Panc1 (cell line): ENCODE results near the gene ERP29. TPM values are rescaled to one million over a fixed set of nuclear protein-coding genes. Genes with fewer than 3 reads are reported as not detected.

Experiments
- ATAC-seq: fragments of 200-7000 bp; cut with Tn5 transposase; 2 replicates; pipeline ENCODE4 v1.9.1; 2020; ENCODE audit warnings: mild to moderate bottlenecking, moderate library complexity
- BruUV-seq: library from RNA; stranded (reverse); fragments of 400-500 nt; replicated peaks from 2 replicates; lab custom pipeline; 2021; lab: Mats Ljungman, UMichigan
- CTCF ChIA-PET: fragments of 300-600 bp; sonication (Branson Sonifier 250); formaldehyde crosslinking; loops from one replicate; lab custom pipeline; 2022; ENCODE audit warnings: antibody characterized with exemption; lab: Charles Lee
- POLR2A ChIA-PET: fragments of 300-600 bp; sonication (Branson Sonifier 250); formaldehyde crosslinking; loops from one replicate; lab custom pipeline; 2022; ENCODE audit warnings: antibody characterized with exemption; lab: Charles Lee
- DNase-seq: peaks from one replicate; pipeline ENCODE4 v3.0.0-alpha.2; 2010; ENCODE audit warnings: low read depth, low spot score
- H3K27ac ChIP-seq: 2 replicates; pipeline ENCODE4 v1.5.1; 2011; ENCODE audit warnings: mild to moderate bottlenecking, low read length, inconsistent platforms
- H3K27me3 ChIP-seq: fragments of 200-500 bp; sonication (Bioruptor generic); 2 replicates; pipeline ENCODE4 v1.6.0; 2014; ENCODE audit warnings: low read length, inconsistent platforms; ENCODE audit not compliant: control insufficient read depth, insufficient read depth
- H3K36me3 ChIP-seq: fragments of 200-500 bp; sonication (Bioruptor generic); 2 replicates; pipeline ENCODE4 v1.5.1; 2014; ENCODE audit warnings: inconsistent platforms, mild to moderate bottlenecking, low read length, moderate library complexity; ENCODE audit not compliant: control insufficient read depth, insufficient read depth
- H3K4me1 ChIP-seq: 2 replicates; pipeline ENCODE4 v1.5.1; 2011; ENCODE audit warnings: inconsistent platforms, mild to moderate bottlenecking, low read length, moderate library complexity; ENCODE audit not compliant: control insufficient read depth, insufficient read depth
- H3K4me3 ChIP-seq, 2 experiments: 2 replicates each; pipeline ENCODE4 v1.5.1; 2011 to 2012; ENCODE audit warnings: low read depth in 2 of 2, low read length in 2 of 2, mild to moderate bottlenecking in 2 of 2, inconsistent platforms in 1 of 2, moderate library complexity in 1 of 2
- H3K9me3 ChIP-seq: fragments of 200-500 bp; sonication (Bioruptor generic); 2 replicates; pipeline ENCODE4 v1.5.1; 2014; ENCODE audit warnings: low read depth, mild to moderate bottlenecking, inconsistent platforms, low read length, moderate library complexity; ENCODE audit not compliant: control insufficient read depth, insufficient read depth
- CTCF ChIP-seq: fragments of 450-650 bp; IDR thresholded peaks from 2 replicates; pipeline ENCODE4 v1.5.1; 2017; ENCODE audit warnings: mild to moderate bottlenecking
- POLR2AphosphoS5 ChIP-seq: IDR thresholded peaks from 2 replicates; pipeline ENCODE4 v1.6.1; 2012; ENCODE audit warnings: mild to moderate bottlenecking, low read depth, low read length, moderate library complexity
- REST ChIP-seq, 2 experiments: IDR thresholded peaks; 2 replicates each; pipeline ENCODE4 v1.6.1; 2011 to 2012; ENCODE audit warnings: low read depth in 2 of 2, control low read depth in 1 of 2, low read length in 1 of 2, mild to moderate bottlenecking in 1 of 2, moderate library complexity in 1 of 2; ENCODE audit not compliant: insufficient read depth in 1 of 2
- SIN3A ChIP-seq: IDR thresholded peaks from 2 replicates; pipeline ENCODE4 v1.6.1; 2012; ENCODE audit warnings: low read depth, mild to moderate bottlenecking, low read length, moderate library complexity, borderline replicate concordance; ENCODE audit not compliant: insufficient read depth
- TCF7L2 ChIP-seq: IDR thresholded peaks from 2 replicates; pipeline ENCODE4 v1.6.1; 2011; ENCODE audit warnings: mild to moderate bottlenecking, low read depth, low read length, inconsistent platforms
- in situ Hi-C: cut with HindIII; loops from 2 replicates; pipeline ENCODE4 v1.10.0; 2016; ENCODE audit warnings: low sequenced_read_pairs, low pct_unique_long_range_greater_than_20kb
- intact Hi-C: fragments of 100-400 bp; cut with micrococcal nuclease; formaldehyde crosslinking; loops from one replicate; pipeline ENCODE4 v1.10.0; 2022; ENCODE audit not compliant: unreplicated experiment
- total RNA-seq: library from RNA; stranded (reverse); gene quantifications from one replicate; pipeline ENCODE4 v1.2.1, GENCODE V29; 2021; ENCODE audit not compliant: unreplicated experiment

Gene ERP29
- total RNA-seq, 1 experiment from 2014 or later = 69.7 TPM

- ATAC-seq (peak; percentile 45; the same call in 1 of the 2 replicates), DNase-seq (no peak)
- intact Hi-C loops = no loop called here
- TF ChIP-seq SIN3A = no peak
- TF ChIP-seq POLR2AphosphoS5 = no peak
- no peak for TF ChIP-seq REST (IDR thresholded peaks at IDR 0.05; ENCODE audit: insufficient read depth in 1 of 2, low read depth in 2 of 2, low read length in 1 of 2)
- no peak for TF ChIP-seq TCF7L2
- TF ChIP-seq CTCF = no peak
- Histone ChIP-seq H3K36me3 (peaks cover 57% of the 10 kb centered on the region), H3K4me3 (no peak overlapping the region), H3K9me3 (no peaks in the 10 kb centered on the region), H3K27me3 (no peaks in the 10 kb centered on the region), H3K4me1 (no peaks in the 10 kb centered on the region), H3K27ac (no peak overlapping the region)
- BruUV-seq = no TSS peak
- in situ Hi-C loops = no loop called here
- POLR2A ChIA-PET = no interaction called here
- CTCF ChIA-PET = no interaction called here
Observed at GRCh38 chr12:112046003-112046402, 32.8 kb downstream of the ERP29 start.

GRCh38 chr12:112049351-112049750 is 36.1 kb downstream of the ERP29 start:
- ChIA-PET POLR2A (no interaction called here), CTCF (interaction anchor here (0.5 kb wide), 1 partner anchor 336 kb away, joined by 3 read pairs; no protein-coding TSS in a partner anchor)
- no TSS peak for BruUV-seq
- peaks cover 62% of the 10 kb centered on the region for H3K36me3 ChIP-seq
- DNase-seq = no peak
- TF ChIP-seq CTCF (no peak), POLR2AphosphoS5 (no peak), TCF7L2 (no peak), REST (IDR thresholded peaks at IDR 0.05; ENCODE audit: insufficient read depth in 1 of 2, low read depth in 2 of 2, low read length in 1 of 2) (no peak), SIN3A (no peak)
- no peak for ATAC-seq
- intact Hi-C loops = no loop called here
- no peaks in the 10 kb centered on the region for H3K4me1 ChIP-seq
- in situ Hi-C loops = no loop called here
- H3K4me3 ChIP-seq = no peak overlapping the region
- no peak overlapping the region for H3K27ac ChIP-seq
- H3K27me3 ChIP-seq = no peaks in the 10 kb centered on the region
- no peaks in the 10 kb centered on the region for H3K9me3 ChIP-seq
